ENCODE results near the gene NNMT. TPM values are rescaled to one million over a fixed set of nuclear protein-coding genes. Genes with fewer than 3 reads are reported as not detected.

NNMT gene
- polyA plus RNA-seq, 1 donor (not counting 4 experiments of a cell fraction or from before 2014, with no cell fraction given) = 0.13 TPM

DNA sequence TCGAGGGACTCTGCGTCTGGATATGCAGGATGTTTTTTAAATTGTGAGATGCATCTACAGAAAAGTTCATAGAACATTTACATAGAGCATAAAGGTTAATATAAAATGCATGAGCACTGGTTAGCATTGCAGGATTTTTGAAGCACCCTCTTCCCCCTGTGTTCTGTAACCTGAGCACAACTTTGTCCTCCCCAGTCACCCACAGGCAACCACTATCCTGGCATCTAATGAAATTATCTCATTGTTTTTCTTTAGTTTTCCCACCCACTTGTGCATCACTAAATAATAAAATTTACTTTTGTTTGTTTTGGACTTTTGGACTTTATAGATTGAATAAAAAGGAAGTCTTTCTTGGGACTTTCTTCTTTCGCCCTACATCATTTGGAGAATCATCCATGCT is 10.0 kb upstream of the NNMT start:
- Histone ChIP-seq H3K79me2 (ENCODE audit: control insufficient read depth, insufficient read depth, low read length) (no peaks in the 10 kb centered on the region), H3K9me1 (ENCODE audit: control insufficient read depth, extremely low read depth, insufficient read depth, low read length) (no peaks in the 10 kb centered on the region), H2AFZ (ENCODE audit: control insufficient read depth, low read length) (no peak overlapping the region), H3K4me1 (ENCODE audit: control insufficient read depth, extremely low read depth, insufficient read depth, low read length) (no peaks in the 10 kb centered on the region), H3K4me2 (ENCODE audit: control insufficient read depth, extremely low read depth, insufficient read depth, low read depth, low read length) (no peak overlapping the region), H3K27me3 (ENCODE audit: control insufficient read depth, extremely low read depth, insufficient read depth, low read length) (no peaks in the 10 kb centered on the region), H3K4me3 (ENCODE audit: control insufficient read depth in 2 of 3, extremely low read depth in 1 of 3, insufficient read depth in 2 of 3, low read depth in 1 of 3, low read length in 3 of 3) (no peak overlapping the region), H3K9ac (ENCODE audit: control insufficient read depth, extremely low read depth, insufficient read depth, low read length) (no peak overlapping the region), H3K27ac (ENCODE audit: control insufficient read depth, insufficient read depth, low read length) (no peak overlapping the region), H3K36me3 (ENCODE audit: control insufficient read depth in 2 of 2, extremely low read depth in 1 of 2, insufficient read depth in 2 of 2, low read length in 2 of 2) (no peaks in the 10 kb centered on the region), H4K20me1 (ENCODE audit: control insufficient read depth, extremely low read depth, insufficient read depth, low read length) (no peaks in the 10 kb centered on the region), H3K9me3 (ENCODE audit: control insufficient read depth, low read depth, low read length) (no peaks in the 10 kb centered on the region)
- TF ChIP-seq EZH2 (IDR thresholded peaks at IDR 0.05; ENCODE audit: low read length) = no peak
- no peak for TF ChIP-seq CTCF (optimal IDR thresholded peaks at IDR 0.05 in 1 of 3, IDR thresholded peaks at IDR 0.05 in 1 of 3, conservative IDR thresholded peaks at IDR 0.05 in 1 of 3; ENCODE audit: extremely low read depth in 1 of 3, insufficient read depth in 2 of 3, low read length in 3 of 3)
- dilution Hi-C loops (cut with MboI; ENCODE audit: extremely low pct_ligation_motif_present, low sequenced_read_pairs) = no loop called here
- DNase-seq (ENCODE audit: low read depth, low spot score) = no peak
- FAIRE-seq = no peak

GRCh38 chr11:114287154-114287553 is 9.0 kb upstream of the NNMT start:
- Histone ChIP-seq H3K9ac (ENCODE audit: control insufficient read depth, extremely low read depth, insufficient read depth, low read length) (no peak overlapping the region), H3K36me3 (ENCODE audit: control insufficient read depth in 2 of 2, extremely low read depth in 1 of 2, insufficient read depth in 2 of 2, low read length in 2 of 2) (no peaks in the 10 kb centered on the region), H3K27me3 (ENCODE audit: control insufficient read depth, extremely low read depth, insufficient read depth, low read length) (no peaks in the 10 kb centered on the region), H3K4me2 (ENCODE audit: control insufficient read depth, extremely low read depth, insufficient read depth, low read depth, low read length) (no peak overlapping the region), H3K79me2 (ENCODE audit: control insufficient read depth, insufficient read depth, low read length) (no peaks in the 10 kb centered on the region), H4K20me1 (ENCODE audit: control insufficient read depth, extremely low read depth, insufficient read depth, low read length) (no peaks in the 10 kb centered on the region), H3K9me3 (ENCODE audit: control insufficient read depth, low read depth, low read length) (no peaks in the 10 kb centered on the region), H2AFZ (ENCODE audit: control insufficient read depth, low read length) (no peak overlapping the region), H3K4me1 (ENCODE audit: control insufficient read depth, extremely low read depth, insufficient read depth, low read length) (no peaks in the 10 kb centered on the region), H3K9me1 (ENCODE audit: control insufficient read depth, extremely low read depth, insufficient read depth, low read length) (no peaks in the 10 kb centered on the region), H3K27ac (ENCODE audit: control insufficient read depth, insufficient read depth, low read length) (no peak overlapping the region), H3K4me3 (ENCODE audit: control insufficient read depth in 2 of 3, extremely low read depth in 1 of 3, insufficient read depth in 2 of 3, low read depth in 1 of 3, low read length in 3 of 3) (no peak overlapping the region)
- dilution Hi-C loops (cut with MboI; ENCODE audit: extremely low pct_ligation_motif_present, low sequenced_read_pairs) = no loop called here
- DNase-seq (ENCODE audit: low read depth, low spot score) (no peak), FAIRE-seq (no peak)
- TF ChIP-seq CTCF (optimal IDR thresholded peaks at IDR 0.05 in 1 of 3, IDR thresholded peaks at IDR 0.05 in 1 of 3, conservative IDR thresholded peaks at IDR 0.05 in 1 of 3; ENCODE audit: extremely low read depth in 1 of 3, insufficient read depth in 2 of 3, low read length in 3 of 3) = no peak
- no peak for TF ChIP-seq EZH2 (IDR thresholded peaks at IDR 0.05; ENCODE audit: low read length)

Measured in keratinocyte (primary cell).